HEK293 (cell line): ENCODE measurements around the gene CKS1B.

ENCODE experiments used
- RBAK ChIP-seq: fragments of 450-650 bp; formaldehyde crosslinking; IDR thresholded peaks from 2 replicates; pipeline ENCODE4 v1.5.1; 2016; ENCODE audit warnings: missing biosample characterization, missing genetic modification characterization
- ZNF335 ChIP-seq: fragments of 450-650 bp; formaldehyde crosslinking; conservative IDR thresholded peaks from 2 replicates; pipeline ENCODE4 v1.5.1; 2016; ENCODE audit warnings: missing biosample characterization, missing genetic modification characterization
- TF ChIP-seq, protein P1 (sequence below): fragments of 450-650 bp; formaldehyde crosslinking; IDR thresholded peaks from 2 replicates; pipeline ENCODE4 v1.5.1; 2016; ENCODE audit warnings: missing biosample characterization, missing genetic modification characterization

DNA sequence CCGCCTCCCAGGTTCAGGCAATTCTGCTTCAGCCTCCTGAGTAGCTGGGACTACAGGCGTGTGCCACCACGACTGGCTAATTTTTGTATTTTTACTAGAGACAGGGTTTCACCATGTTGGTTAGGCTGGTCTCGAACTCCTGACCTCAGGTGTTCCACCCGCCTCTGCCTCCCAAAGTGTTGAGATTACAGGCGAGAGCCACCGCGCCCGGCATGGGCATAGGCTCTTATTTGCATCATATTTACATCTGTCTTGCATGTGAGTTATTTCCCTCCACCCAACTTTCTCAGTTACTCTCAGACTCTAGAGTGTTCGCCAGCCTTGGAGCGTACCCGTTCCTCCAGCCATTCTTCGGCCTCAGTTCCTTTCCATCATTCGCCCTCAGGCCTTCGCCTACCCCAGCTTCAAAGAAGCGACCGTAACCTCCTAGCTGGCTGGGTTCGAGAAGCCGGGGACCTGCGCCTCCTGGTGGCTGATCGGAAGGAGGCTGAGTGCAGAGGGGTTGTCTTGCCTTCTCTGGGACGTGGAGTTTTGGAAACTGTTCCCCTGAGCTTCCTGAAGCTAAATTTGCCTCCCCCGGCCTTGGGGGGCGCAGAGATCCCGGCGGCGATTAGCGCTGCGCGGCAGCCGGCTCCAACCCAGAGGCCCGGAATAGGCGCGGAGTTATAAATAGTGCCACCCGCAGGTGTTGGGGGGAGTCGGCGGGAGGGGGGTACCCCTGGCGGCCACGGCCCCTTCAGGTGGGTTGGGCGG, 24.5 kb downstream of the CKS1B start:
- TF ChIP-seq RBAK: no peak
- no peak for TF ChIP-seq ZNF335 (tag by site-specific recombination)
- TF ChIP-seq, protein P1, sequence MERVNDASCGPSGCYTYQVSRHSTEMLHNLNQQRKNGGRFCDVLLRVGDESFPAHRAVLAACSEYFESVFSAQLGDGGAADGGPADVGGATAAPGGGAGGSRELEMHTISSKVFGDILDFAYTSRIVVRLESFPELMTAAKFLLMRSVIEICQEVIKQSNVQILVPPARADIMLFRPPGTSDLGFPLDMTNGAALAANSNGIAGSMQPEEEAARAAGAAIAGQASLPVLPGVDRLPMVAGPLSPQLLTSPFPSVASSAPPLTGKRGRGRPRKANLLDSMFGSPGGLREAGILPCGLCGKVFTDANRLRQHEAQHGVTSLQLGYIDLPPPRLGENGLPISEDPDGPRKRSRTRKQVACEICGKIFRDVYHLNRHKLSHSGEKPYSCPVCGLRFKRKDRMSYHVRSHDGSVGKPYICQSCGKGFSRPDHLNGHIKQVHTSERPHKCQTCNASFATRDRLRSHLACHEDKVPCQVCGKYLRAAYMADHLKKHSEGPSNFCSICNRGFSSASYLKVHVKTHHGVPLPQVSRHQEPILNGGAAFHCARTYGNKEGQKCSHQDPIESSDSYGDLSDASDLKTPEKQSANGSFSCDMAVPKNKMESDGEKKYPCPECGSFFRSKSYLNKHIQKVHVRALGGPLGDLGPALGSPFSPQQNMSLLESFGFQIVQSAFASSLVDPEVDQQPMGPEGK: peak; percentile 84
